GM18505 (cell line): ENCODE results near the gene TSC2.
"Not testable (repeated sequence)": the region's sequence is repeated elsewhere in the genome, so short reads cannot be mapped to it uniquely, and the experiment has no call there.

Source experiments
- ATAC-seq: cut with Tn5 transposase; IDR thresholded peaks from one replicate; pipeline ENCODE4 v1.9.1; 2021; ENCODE audit not compliant: unreplicated experiment
- POLR2A ChIP-seq: IDR thresholded peaks from 4 replicates; pipeline ENCODE4 v1.6.1; 2011; ENCODE audit warnings: borderline replicate concordance; ENCODE audit not compliant: insufficient read depth, insufficient read length; ENCODE audit errors: extremely low read depth

TSC2 gene

GRCh38 chr16:2121853-2122252 lies 74.1 kb downstream of the TSC2 start:
- TF ChIP-seq POLR2A, result no peak
- no peak for ATAC-seq

- no peak for TF ChIP-seq POLR2A
- no peak for ATAC-seq
Observed at GRCh38 chr16:2122429-2122828, 74.6 kb downstream of the TSC2 start.

GRCh38 chr16:2122934-2123683 lies 75.3 kb downstream of the TSC2 start:
- not testable (repeated sequence) for ATAC-seq

GRCh38 chr16:2123706-2124376 lies 76.1 kb downstream of the TSC2 start:
- not testable (repeated sequence) for ATAC-seq

GRCh38 chr16:2124377-2124693 lies 76.5 kb downstream of the TSC2 start:
- ATAC-seq, result not testable (repeated sequence)

GRCh38 chr16:2124694-2125444 lies 77.1 kb downstream of the TSC2 start:
- ATAC-seq, result not testable (repeated sequence)

GRCh38 chr16:2125609-2126008 lies 77.8 kb downstream of the TSC2 start:
- not testable (repeated sequence) for ATAC-seq

GRCh38 chr16:2126161-2126743 lies 78.5 kb downstream of the TSC2 start:
- not testable (repeated sequence) for ATAC-seq

GRCh38 chr16:2126928-2127556 lies 79.3 kb downstream of the TSC2 start:
- not testable (repeated sequence) for ATAC-seq

GRCh38 chr16:2127630-2128280 lies 80.0 kb downstream of the TSC2 start:
- ATAC-seq, result not testable (repeated sequence)

- not testable (repeated sequence) for ATAC-seq
Observed at GRCh38 chr16:2129251-2129650, 81.5 kb downstream of the TSC2 start.

- not testable (repeated sequence) for ATAC-seq
Observed at GRCh38 chr16:2129890-2130447, 82.2 kb downstream of the TSC2 start.

- ATAC-seq, result not testable (repeated sequence)
Observed at GRCh38 chr16:2133797-2134196, 86.0 kb downstream of the TSC2 start.

- ATAC-seq, result not testable (repeated sequence)
Observed at GRCh38 chr16:2135071-2135470, 87.3 kb downstream of the TSC2 start.
